T follicular helper cell (primary cell): ENCODE measurements around the gene ITGA2.

Experiments
- DNase-seq: peaks from one replicate; pipeline ENCODE4 v3.0.0-alpha.2; 2020; ENCODE audit warnings: low read depth

Gene ITGA2

GRCh38 chr5:52988335-52989024, 672 bp upstream of the ITGA2 start:
- DNase-seq = no peak

GRCh38 chr5:52989781-52990527, 802 bp downstream of the ITGA2 start:
- no peak for DNase-seq

GRCh38 chr5:52990528-52990925, 1.4 kb downstream of the ITGA2 start:
- no peak for DNase-seq

- no peak for DNase-seq
Observed at GRCh38 chr5:52993367-52993766, 4.2 kb downstream of the ITGA2 start.

- DNase-seq = no peak
Observed at GRCh38 chr5:52994266-52994665, 5.1 kb downstream of the ITGA2 start.

- no peak for DNase-seq
Observed at GRCh38 chr5:52995095-52995494, 5.9 kb downstream of the ITGA2 start.

GRCh38 chr5:52995914-52996313, 6.8 kb downstream of the ITGA2 start:
- no peak for DNase-seq

- no peak for DNase-seq
Observed at GRCh38 chr5:52996979-52997378, 7.8 kb downstream of the ITGA2 start.

GRCh38 chr5:52997424-52997823, 8.3 kb downstream of the ITGA2 start:
- DNase-seq = no peak

GRCh38 chr5:52998552-52999313, 9.6 kb downstream of the ITGA2 start:
- DNase-seq = no peak

GRCh38 chr5:52999344-52999949, 10.3 kb downstream of the ITGA2 start:
- DNase-seq = no peak

- no peak for DNase-seq
Observed at GRCh38 chr5:53001541-53001940, 12.4 kb downstream of the ITGA2 start.

GRCh38 chr5:53002491-53002890, 13.3 kb downstream of the ITGA2 start:
- DNase-seq = no peak

GRCh38 chr5:53003144-53003543, 14.0 kb downstream of the ITGA2 start:
- DNase-seq = no peak

- no peak for DNase-seq
Observed at GRCh38 chr5:53006911-53007890, 18.0 kb downstream of the ITGA2 start.

GRCh38 chr5:53008751-53009150, 19.6 kb downstream of the ITGA2 start:
- DNase-seq = no peak

GRCh38 chr5:53009816-53010215, 20.7 kb downstream of the ITGA2 start:
- DNase-seq = no peak

GRCh38 chr5:53010814-53011213, 21.7 kb downstream of the ITGA2 start:
- no peak for DNase-seq

- no peak for DNase-seq
Observed at GRCh38 chr5:53011233-53011632, 22.1 kb downstream of the ITGA2 start.

- no peak for DNase-seq
Observed at GRCh38 chr5:53013857-53014256, 24.7 kb downstream of the ITGA2 start.

- no peak for DNase-seq
Observed at GRCh38 chr5:53017383-53017782, 28.2 kb downstream of the ITGA2 start.
